SU-DHL-6 (cell line): ENCODE measurements around the gene EIF4G1.
A peak's percentile ranks its signal among the peaks of the same experiment; 100 is the strongest.

Experiments
- CTCF ChIP-seq: fragments of 200-600 bp; sonication (generic); IDR thresholded peaks from one replicate; pipeline ENCODE4 v1.5.1; 2017; ENCODE audit warnings: antibody characterized with exemption, mild to moderate bottlenecking, low read length, moderate library complexity; ENCODE audit not compliant: insufficient read depth, poor library complexity, severe bottlenecking
- EZH2phosphoT487 ChIP-seq: fragments of 200-600 bp; sonication (generic), shearing (Covaris generic); conservative IDR thresholded peaks from 2 replicates; pipeline ENCODE4 v1.6.1; 2018; ENCODE audit warnings: mild to moderate bottlenecking, antibody characterized with exemption, low read length, moderate library complexity, mixed read lengths

DNA sequence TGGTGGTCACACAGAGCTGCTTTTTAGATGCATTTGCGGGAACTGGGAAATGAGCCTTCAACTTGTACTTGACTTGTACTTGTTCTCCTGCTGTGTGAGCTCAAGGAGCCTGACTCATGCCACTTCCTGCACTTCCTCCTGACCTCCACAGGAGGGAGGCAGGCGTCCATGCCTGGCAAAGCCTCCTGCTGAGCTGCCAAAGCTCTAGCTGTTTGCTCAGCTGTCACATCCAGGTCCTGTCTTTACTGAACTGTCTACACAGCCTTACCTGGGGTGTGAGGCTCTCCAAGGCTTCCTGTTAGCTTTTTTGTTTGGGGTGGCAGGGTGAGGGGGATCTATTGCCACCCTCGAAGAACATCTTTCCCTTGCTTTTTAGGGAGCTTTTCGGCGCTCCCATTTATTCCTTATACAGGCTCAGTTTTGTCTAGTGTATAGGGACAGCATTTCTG lies 57.2 kb downstream of the EIF4G1 start:
- TF ChIP-seq EZH2phosphoT487 (no peak), CTCF (peak; percentile 37)
